ENCODE data around the gene C4orf33. TPM values are rescaled to one million over a fixed set of nuclear protein-coding genes. Genes with fewer than 3 reads are reported as not detected.

Gene C4orf33
- total and polyA plus RNA-seq, 9 of the 15 experiments (the other 6 are each of a cell fraction or from before 2014, with no cell fraction given), result 16.7 to 42.0 (median 27.5) TPM

- 92% methylated on average over 4 of the region's 4 CpGs for WGBS (ENCODE audit: insufficient coverage, low coverage, missing lambda C conversion rate)
- H4K20me1 ChIP-seq (replicated peaks; ENCODE audit: control insufficient read depth, insufficient read depth, low read length), result no peaks in the 10 kb centered on the region
- TF ChIP-seq BCOR (IDR thresholded peaks at IDR 0.05), result peak; percentile 64; the same call in 1 of the 2 replicates
- TF ChIP-seq ZNF146 (CRISPR knock-in tag; IDR thresholded peaks at IDR 0.05; ENCODE audit: unreplicated experiment), result peak; percentile 92
- TF ChIP-seq RCOR1 (IDR thresholded peaks at IDR 0.05; ENCODE audit: borderline replicate concordance in 1 of 2, low read depth in 2 of 2, low read length in 2 of 2), result no peak
- peak; percentile 55 for TF ChIP-seq RBM25 (IDR thresholded peaks at IDR 0.05; ENCODE audit: low read depth, low read length, severe bottlenecking)
- TF ChIP-seq KDM1A (IDR thresholded peaks at IDR 0.05), result 0 out of 4 replicates have a peak, but pooled peaks of 1 of the 2 experiments have one; percentile 42
- H3K4me1 ChIP-seq (replicated peaks in 1 of 2; ENCODE audit: control insufficient read depth in 2 of 2, insufficient read depth in 2 of 2, low read length in 2 of 2), result no peaks in the 10 kb centered on the region; a peak in 1 of 5 replicates
- peaks cover 30% of the 10 kb centered on the region; the same call in 2 of the 3 replicates for H3K36me3 ChIP-seq (ENCODE audit: control insufficient read depth, insufficient read depth, low read length)
- H3K79me2 ChIP-seq (ENCODE audit: control insufficient read depth, insufficient read depth, low read length), result peaks cover 83% of the 10 kb centered on the region
- DNase-seq (ENCODE audit: extremely low read depth in 1 of 4, low spot score in 3 of 4) (no peak), FAIRE-seq (no peak), ATAC-seq (no peak)
- H2AFZ ChIP-seq (ENCODE audit: low read depth, low read length), result no peak overlapping the region
- in situ Hi-C loops (cut with MboI), result no loop called here
- no peaks in the 10 kb centered on the region for H3K27me3 ChIP-seq (ENCODE audit: control insufficient read depth in 2 of 2, insufficient read depth in 2 of 2, low read length in 2 of 2)
- H3K9ac ChIP-seq (ENCODE audit: insufficient read depth in 1 of 2, low read depth in 2 of 2, low read length in 2 of 2), result no peak overlapping the region
- H3K9me1 ChIP-seq (ENCODE audit: control insufficient read depth, insufficient read depth, low read length), result no peaks in the 10 kb centered on the region
- POLR2A ChIA-PET, result no interaction called here
- intact Hi-C loops (cut with micrococcal nuclease), result no loop called here
- no peak overlapping the region for H3K4me2 ChIP-seq (ENCODE audit: insufficient read depth, low read length)
- H3K4me3 ChIP-seq, result no peak overlapping the region
- no TSS peak for BruUV-seq (replicated peaks)
- H3K9me3 ChIP-seq (replicated peaks; ENCODE audit: control insufficient read depth, insufficient read depth, low read depth, low read length), result peaks cover 4% of the 10 kb centered on the region
- no peak overlapping the region for H3K27ac ChIP-seq (ENCODE audit: extremely low read depth, low read depth, low read length)
- CTCF ChIA-PET (ENCODE audit: low intra/inter-chr PET ratio), result no interaction called here
Measured at GRCh38 chr4:129085472-129085871, 10.5 kb upstream of the C4orf33 start.

GRCh38 chr4:129087516-129087915, 8.4 kb upstream of the C4orf33 start:
- 96% methylated on average over 2 of the region's 2 CpGs for WGBS (ENCODE audit: insufficient coverage, low coverage, missing lambda C conversion rate)
- in situ Hi-C loops (cut with MboI), result no loop called here
- TF ChIP-seq SRSF9 (IDR thresholded peaks at IDR 0.05; ENCODE audit: borderline replicate concordance, low read depth, low read length) (no peak), CCAR2 (IDR thresholded peaks at IDR 0.05; ENCODE audit: low read depth, low read length) (no peak), CEBPB (tag; IDR thresholded peaks at IDR 0.05) (0 out of 2 replicates have a peak, but pooled peaks have one; percentile 18), ZNF24 (IDR thresholded peaks at IDR 0.05) (no peak), ATF6 (CRISPR knock-in tag; IDR thresholded peaks at IDR 0.05) (no peak)
- intact Hi-C loops (cut with micrococcal nuclease), result no loop called here
- Histone ChIP-seq H3K79me2 (ENCODE audit: control insufficient read depth, insufficient read depth, low read length) (peaks cover 99% of the 10 kb centered on the region), H3K4me3 (no peak overlapping the region), H2AFZ (ENCODE audit: low read depth, low read length) (no peak overlapping the region), H3K27ac (ENCODE audit: extremely low read depth, low read depth, low read length) (peak overlapping the region; percentile 13; the same call in 1 of the 3 replicates), H3K4me1 (replicated peaks in 1 of 2; ENCODE audit: control insufficient read depth in 2 of 2, insufficient read depth in 2 of 2, low read length in 2 of 2) (no peaks in the 10 kb centered on the region; a peak in 3 of 5 replicates), H3K9me3 (replicated peaks; ENCODE audit: control insufficient read depth, insufficient read depth, low read depth, low read length) (peaks cover 4% of the 10 kb centered on the region), H3K4me2 (ENCODE audit: insufficient read depth, low read length) (no peak overlapping the region), H3K36me3 (ENCODE audit: control insufficient read depth, insufficient read depth, low read length) (peaks cover 12% of the 10 kb centered on the region; the same call in 2 of the 3 replicates), H3K27me3 (ENCODE audit: control insufficient read depth in 2 of 2, insufficient read depth in 2 of 2, low read length in 2 of 2) (no peaks in the 10 kb centered on the region), H3K9ac (ENCODE audit: insufficient read depth in 1 of 2, low read depth in 2 of 2, low read length in 2 of 2) (no peak overlapping the region; a peak in 1 of 4 replicates), H3K9me1 (ENCODE audit: control insufficient read depth, insufficient read depth, low read length) (no peaks in the 10 kb centered on the region), H4K20me1 (replicated peaks; ENCODE audit: control insufficient read depth, insufficient read depth, low read length) (peaks cover 13% of the 10 kb centered on the region; the same call in 1 of the 2 replicates)
- ChIA-PET POLR2A (interaction anchor here (0.7 kb wide), 1 partner anchor 9 kb away, joined by 3 read pairs; no protein-coding TSS in a partner anchor), CTCF (ENCODE audit: low intra/inter-chr PET ratio) (no interaction called here)
- DNase-seq (ENCODE audit: extremely low read depth in 1 of 4, low spot score in 3 of 4) (no peak), FAIRE-seq (no peak), ATAC-seq (no peak)
- no TSS peak for BruUV-seq (replicated peaks)

Measured in K562 (cell line).